Neural crest cell (in vitro differentiated cells): ENCODE data around the gene TEAD1. TPM values are rescaled to one million over a fixed set of nuclear protein-coding genes. Genes with fewer than 3 reads are reported as not detected.

Experiments used
- DNase-seq: peaks from one replicate; pipeline ENCODE4 v3.0.0; 2021; ENCODE audit warnings: low read depth, mixed read lengths, low spot score
- H3K27ac Mint-ChIP-seq: one replicate; pipeline ENCODE4 v1.8.0; 2021; ENCODE audit warnings: mild to moderate bottlenecking, mixed read lengths; ENCODE audit not compliant: unreplicated experiment
- H3K27me3 Mint-ChIP-seq: 2 replicates; pipeline ENCODE4 v1.8.0; 2021; ENCODE audit warnings: low read depth, mild to moderate bottlenecking, mixed read lengths
- H3K36me3 Mint-ChIP-seq: 2 replicates; pipeline ENCODE4 v1.8.0; 2021; ENCODE audit warnings: low read depth, mild to moderate bottlenecking, mixed read lengths
- H3K4me1 Mint-ChIP-seq: 2 replicates; pipeline ENCODE4 v1.8.0; 2021; ENCODE audit warnings: mixed read lengths
- H3K4me3 Mint-ChIP-seq: one replicate; pipeline ENCODE4 v1.8.0; 2021; ENCODE audit warnings: mild to moderate bottlenecking, mixed read lengths
- H3K9me3 Mint-ChIP-seq: 2 replicates; pipeline ENCODE4 v1.8.0; 2021; ENCODE audit warnings: mixed read lengths
- CTCF ChIP-seq: fragments of 200-600 bp; sonication (generic); conservative IDR thresholded peaks from 2 replicates; pipeline ENCODE4 v1.5.0; 2021; ENCODE audit warnings: antibody characterized with exemption, mild to moderate bottlenecking
- total RNA-seq: library from RNA; stranded (reverse); gene quantifications from 2 replicates; pipeline ENCODE4 v1.2.1, GENCODE V29; 2021

The TEAD1 gene
- total RNA-seq, 1 donor from 2014 or later = 84.1 TPM

GRCh38 chr11:12673601-12673923, 659 bp upstream of the TEAD1 start:
- H3K27me3 Mint-ChIP-seq = no peaks in the 10 kb centered on the region
- peak overlapping the region; percentile 92 for H3K27ac Mint-ChIP-seq
- H3K4me3 Mint-ChIP-seq = peak overlapping the region; percentile 88
- TF ChIP-seq CTCF = no peak
- no peaks in the 10 kb centered on the region for H3K9me3 Mint-ChIP-seq
- DNase-seq = no peak
- no peaks in the 10 kb centered on the region for H3K36me3 Mint-ChIP-seq
- H3K4me1 Mint-ChIP-seq = peaks cover 35% of the 10 kb centered on the region

DNA sequence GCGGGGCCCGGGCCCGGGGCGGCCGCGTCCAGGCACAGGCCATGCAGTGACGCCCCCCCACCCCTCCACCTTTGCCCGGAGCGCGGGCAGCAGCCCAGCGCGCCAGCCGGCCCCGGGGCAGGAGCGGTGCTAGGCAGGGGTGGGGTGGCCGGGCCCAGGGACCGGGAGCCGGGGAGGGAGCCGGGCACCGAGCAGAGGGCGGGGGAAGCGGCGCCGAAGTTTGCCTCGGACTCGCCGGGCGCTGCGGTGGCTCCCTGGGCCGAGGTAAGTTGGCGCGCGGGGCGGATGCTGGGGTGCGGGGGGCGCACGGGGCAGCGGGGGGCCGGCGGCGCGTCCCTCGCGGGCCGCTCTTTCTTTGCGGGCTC, 332 bp downstream of the TEAD1 start:
- Mint-ChIP-seq H3K4me1 (peaks cover 45% of the 10 kb centered on the region), H3K9me3 (no peaks in the 10 kb centered on the region), H3K27ac (no peak overlapping the region), H3K27me3 (no peaks in the 10 kb centered on the region), H3K36me3 (no peaks in the 10 kb centered on the region), H3K4me3 (no peak overlapping the region)
- no peak for TF ChIP-seq CTCF
- no peak for DNase-seq

DNA sequence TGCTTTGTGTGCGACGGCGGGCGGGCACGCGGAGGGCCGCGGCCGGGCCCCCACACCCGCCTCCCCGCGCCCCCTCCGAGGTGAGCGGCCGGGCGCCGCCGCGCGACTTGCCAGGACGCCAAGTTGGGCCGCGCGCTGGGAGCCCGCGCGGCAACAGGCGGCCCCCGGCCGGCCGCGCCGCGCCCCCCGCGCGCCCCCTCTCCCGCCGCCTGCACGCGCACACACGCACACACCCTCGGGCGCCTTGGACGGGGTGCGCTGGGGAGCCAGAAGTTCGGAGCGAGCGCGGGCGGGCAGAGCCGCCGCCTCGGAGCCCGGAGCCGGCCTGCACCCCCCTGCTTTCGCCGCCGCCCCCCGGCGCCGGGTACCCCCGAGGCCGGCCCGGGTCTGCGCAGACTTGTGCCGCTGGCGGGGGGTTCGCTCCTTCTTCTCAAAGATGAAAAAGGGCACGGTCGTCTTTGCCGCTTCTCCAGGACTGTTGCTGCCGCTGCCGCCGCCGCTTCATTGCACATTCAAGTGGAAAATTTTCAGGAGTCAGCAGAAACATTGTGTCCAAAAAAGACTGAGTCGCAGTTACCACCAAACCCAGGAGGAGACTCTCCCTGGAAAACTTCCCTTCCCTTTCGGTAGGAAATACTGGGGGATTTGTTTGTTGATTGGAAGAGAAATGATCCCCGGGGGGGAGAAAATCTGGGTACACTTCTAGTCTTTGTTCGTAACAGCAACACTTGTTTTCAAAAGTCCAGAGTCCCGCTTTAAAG, 895 bp downstream of the TEAD1 start:
- DNase-seq = no peak

DNA sequence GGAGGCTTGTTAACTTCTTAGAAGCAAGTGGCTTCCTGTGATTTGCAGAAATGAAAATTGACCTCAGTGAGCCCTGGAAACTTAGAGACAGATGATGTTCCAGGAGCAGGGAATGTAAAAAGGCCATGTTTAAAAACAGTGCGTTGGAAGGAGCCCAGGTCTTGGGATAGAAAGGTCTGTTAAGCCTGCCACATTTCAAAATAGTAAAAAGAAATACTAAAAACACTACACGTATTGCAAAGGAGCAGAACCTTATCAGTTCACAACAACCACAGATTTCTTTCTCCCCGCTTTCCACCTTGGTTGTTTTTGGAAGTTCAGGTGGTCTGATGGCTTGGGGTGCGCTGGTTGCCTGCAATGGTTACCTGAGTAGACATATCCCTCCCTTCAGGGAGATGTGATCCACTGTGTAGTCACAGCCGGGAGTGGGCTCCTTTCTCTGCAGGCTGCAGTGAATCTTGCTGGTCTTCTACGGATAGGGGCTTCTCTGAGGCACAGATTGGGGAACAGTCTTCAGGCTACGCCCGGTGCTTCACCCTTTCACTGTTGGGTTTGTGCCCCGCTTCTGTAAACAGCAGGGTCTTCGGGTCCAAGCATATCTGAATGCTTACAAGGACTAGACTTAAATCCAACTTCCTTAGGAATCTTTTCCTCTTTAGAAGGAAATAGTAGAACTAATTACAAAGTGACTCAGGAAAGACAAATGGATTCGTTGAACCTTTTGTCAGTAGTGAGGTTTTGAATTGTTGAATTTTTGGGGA, 1.9 kb downstream of the TEAD1 start:
- peak overlapping the region; percentile 97 for H3K4me3 Mint-ChIP-seq
- H3K9me3 Mint-ChIP-seq = no peaks in the 10 kb centered on the region
- H3K4me1 Mint-ChIP-seq = peaks cover 60% of the 10 kb centered on the region
- TF ChIP-seq CTCF = no peak
- H3K27me3 Mint-ChIP-seq = no peaks in the 10 kb centered on the region
- peak overlapping the region; percentile 96 for H3K27ac Mint-ChIP-seq
- no peak for DNase-seq
- no peaks in the 10 kb centered on the region for H3K36me3 Mint-ChIP-seq

More for the DNA sequence above, 895 bp downstream of the TEAD1 start:
- peaks cover 50% of the 10 kb centered on the region for H3K4me1 Mint-ChIP-seq
- H3K9me3 Mint-ChIP-seq = no peaks in the 10 kb centered on the region
- H3K4me3 Mint-ChIP-seq = peak overlapping the region; percentile 97
- TF ChIP-seq CTCF = no peak
- no peaks in the 10 kb centered on the region for H3K27me3 Mint-ChIP-seq
- peak overlapping the region; percentile 94 for H3K27ac Mint-ChIP-seq
- no peaks in the 10 kb centered on the region for H3K36me3 Mint-ChIP-seq

DNA sequence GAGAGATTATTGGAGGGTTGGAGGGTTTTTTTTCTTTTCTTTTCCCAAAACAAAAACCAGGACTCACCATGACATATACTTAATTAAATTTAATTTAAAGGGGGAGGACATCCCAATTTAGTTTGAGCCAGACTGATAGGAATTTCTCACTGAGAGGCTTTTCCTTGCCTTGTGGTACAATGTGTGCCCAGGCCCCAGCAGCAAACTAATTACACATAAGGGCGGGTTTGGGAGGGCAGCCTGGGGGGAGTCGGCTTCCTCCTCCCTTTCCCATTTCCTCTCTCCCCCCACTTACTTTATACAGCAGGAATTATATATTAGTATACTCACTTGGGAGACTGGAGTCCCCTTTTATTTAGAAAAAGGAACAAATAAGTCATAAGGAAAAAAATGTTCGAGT, 2.9 kb downstream of the TEAD1 start:
- peak overlapping the region; percentile 60 for H3K27ac Mint-ChIP-seq
- peak overlapping the region; percentile 97 for H3K4me3 Mint-ChIP-seq
- H3K9me3 Mint-ChIP-seq = no peaks in the 10 kb centered on the region
- no peaks in the 10 kb centered on the region for H3K27me3 Mint-ChIP-seq
- H3K36me3 Mint-ChIP-seq = no peaks in the 10 kb centered on the region
- H3K4me1 Mint-ChIP-seq = peaks cover 70% of the 10 kb centered on the region
- TF ChIP-seq CTCF = no peak
- no peak for DNase-seq
